NB4 (cell line): Measurements from ENCODE around the gene IGFL1.

Source experiments
- POLR2A ChIP-seq: IDR thresholded peaks from 2 replicates; pipeline ENCODE4 v1.6.1; 2011; ENCODE audit warnings: mild to moderate bottlenecking; ENCODE audit not compliant: insufficient read length; ENCODE audit errors: extremely low read depth
- TF ChIP-seq, protein P1 (sequence below): IDR thresholded peaks from one replicate; pipeline ENCODE4 v1.5.1; 2012; ENCODE audit warnings: low read depth, low read length

DNA sequence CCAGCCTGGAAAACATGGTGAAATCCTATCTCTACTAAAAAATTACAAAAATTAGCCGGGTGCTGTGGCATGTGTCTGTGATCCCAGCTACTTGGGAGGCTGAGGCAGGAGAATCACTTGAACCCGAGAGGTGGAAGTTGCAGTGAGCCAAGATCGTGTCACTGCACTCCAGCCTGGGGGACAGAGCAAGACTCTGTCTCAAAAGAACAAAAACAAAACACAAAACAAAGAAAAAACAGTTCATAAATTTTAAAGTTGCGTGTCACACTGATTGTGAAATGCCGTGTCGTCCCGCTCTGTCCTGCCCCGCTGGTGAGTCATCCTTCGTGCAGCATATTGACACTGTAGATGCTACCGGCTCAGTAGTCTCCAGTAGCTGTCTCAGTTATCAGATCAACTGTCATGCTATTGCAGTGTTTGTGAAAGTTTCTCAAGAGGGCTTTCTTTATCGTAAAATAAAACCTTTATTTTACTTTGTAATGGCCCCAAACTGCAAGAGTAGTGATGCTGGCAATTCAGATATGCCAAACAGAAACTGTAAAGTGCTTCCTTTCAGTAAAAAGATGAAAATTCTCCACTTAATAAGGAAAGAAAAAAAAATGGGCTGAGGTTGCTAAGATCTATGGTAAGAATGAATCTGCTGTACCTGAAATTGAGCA is 36.4 kb upstream of the IGFL1 start:
- TF ChIP-seq POLR2A, result no peak
- TF ChIP-seq, protein P1, sequence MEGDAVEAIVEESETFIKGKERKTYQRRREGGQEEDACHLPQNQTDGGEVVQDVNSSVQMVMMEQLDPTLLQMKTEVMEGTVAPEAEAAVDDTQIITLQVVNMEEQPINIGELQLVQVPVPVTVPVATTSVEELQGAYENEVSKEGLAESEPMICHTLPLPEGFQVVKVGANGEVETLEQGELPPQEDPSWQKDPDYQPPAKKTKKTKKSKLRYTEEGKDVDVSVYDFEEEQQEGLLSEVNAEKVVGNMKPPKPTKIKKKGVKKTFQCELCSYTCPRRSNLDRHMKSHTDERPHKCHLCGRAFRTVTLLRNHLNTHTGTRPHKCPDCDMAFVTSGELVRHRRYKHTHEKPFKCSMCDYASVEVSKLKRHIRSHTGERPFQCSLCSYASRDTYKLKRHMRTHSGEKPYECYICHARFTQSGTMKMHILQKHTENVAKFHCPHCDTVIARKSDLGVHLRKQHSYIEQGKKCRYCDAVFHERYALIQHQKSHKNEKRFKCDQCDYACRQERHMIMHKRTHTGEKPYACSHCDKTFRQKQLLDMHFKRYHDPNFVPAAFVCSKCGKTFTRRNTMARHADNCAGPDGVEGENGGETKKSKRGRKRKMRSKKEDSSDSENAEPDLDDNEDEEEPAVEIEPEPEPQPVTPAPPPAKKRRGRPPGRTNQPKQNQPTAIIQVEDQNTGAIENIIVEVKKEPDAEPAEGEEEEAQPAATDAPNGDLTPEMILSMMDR, result no peak
